Cardiac muscle cell (in vitro differentiated cells and primary cell): ENCODE measurements around the gene GMPPB. TPM values are rescaled to one million over a fixed set of nuclear protein-coding genes. Genes with fewer than 3 reads are reported as not detected.

ENCODE experiments used
- DNase-seq, 2 donors: peaks; one replicate each; pipeline versions ENCODE4 v3.0.0 to v3.0.0-alpha.2; 2010 to 2017; ENCODE audit warnings: low read depth in 1 of 2, low spot score in 1 of 2
- H3K27ac ChIP-seq: fragments of 200-600 bp; sonication (generic); 2 replicates; pipeline ENCODE4 v1.5.1; 2016
- H3K27me3 ChIP-seq: fragments of 200-600 bp; sonication (generic); 2 replicates; pipeline ENCODE4 v1.6.0; 2016; ENCODE audit warnings: control low read depth
- H3K36me3 ChIP-seq: fragments of 200-600 bp; sonication (generic); 2 replicates; pipeline ENCODE4 v1.5.1; 2016; ENCODE audit warnings: control low read depth
- H3K4me1 ChIP-seq: fragments of 200-600 bp; sonication (generic); 2 replicates; pipeline ENCODE4 v1.8.1; 2017; ENCODE audit warnings: low read depth, mild to moderate bottlenecking, mixed run types
- H3K4me3 ChIP-seq: fragments of 200-600 bp; sonication (generic); 2 replicates; pipeline ENCODE4 v1.5.1; 2016; ENCODE audit warnings: mild to moderate bottlenecking
- H3K9me3 ChIP-seq: fragments of 200-600 bp; sonication (generic); 2 replicates; pipeline ENCODE4 v1.5.1; 2017; ENCODE audit warnings: low read depth, mild to moderate bottlenecking, control low read depth
- CTCF ChIP-seq: IDR thresholded peaks from 2 replicates; pipeline ENCODE4 v1.5.1; 2012; ENCODE audit warnings: low read depth, mild to moderate bottlenecking, low read length
- polyA plus RNA-seq: library from polyadenylated mRNA; unstranded; fragments of >200 nt; fragmentation: Nextera tagmentation; extraction: Ambion mirVana; gene quantifications from 2 replicates; pipeline ENCODE4 v1.2.1, GENCODE V29; 2016
- total RNA-seq: library from RNA; depleted of rRNA; stranded (reverse); fragments of >200 nt; gene quantifications from 2 replicates; pipeline ENCODE4 v1.2.3, GENCODE V29; 2016

The GMPPB gene
- total RNA-seq (27.6 and 41.3 TPM in 2 replicates), polyA plus RNA-seq (23.9 and 29.3 TPM in 2 replicates)

- DNase-seq = peak; percentile 98
- Histone ChIP-seq H3K4me1 (no peaks in the 10 kb centered on the region), H3K4me3 (peak within 1 kb of the TSS; percentile 59), H3K9me3 (no peaks in the 10 kb centered on the region), H3K27me3 (no peaks in the 10 kb centered on the region), H3K27ac (peak within 1 kb of the TSS; percentile 80), H3K36me3 (peaks cover 16% of the 10 kb centered on the region)
- no peak for TF ChIP-seq CTCF
Observed at GRCh38 chr3:49723628-49724551, at the start of gene GMPPB. Gene GMPPB, minus strand, starts transcription at chr3:49723951. Its CDS starts 225 bp downstream, at chr3:49723726.

- no peak for DNase-seq
- Histone ChIP-seq H3K4me1 (no peaks in the 10 kb centered on the region), H3K27ac (no peak overlapping the region), H3K4me3 (no peak overlapping the region), H3K36me3 (peaks cover 9% of the 10 kb centered on the region), H3K9me3 (no peaks in the 10 kb centered on the region), H3K27me3 (no peaks in the 10 kb centered on the region)
- TF ChIP-seq CTCF = no peak
Observed at GRCh38 chr3:49772703-49773102, 49.0 kb upstream of the GMPPB start.

- H3K36me3 ChIP-seq = peaks cover 9% of the 10 kb centered on the region
Observed at GRCh38 chr3:49771340-49771938, 47.7 kb upstream of the GMPPB start.

GRCh38 chr3:49769926-49770325 is 46.2 kb upstream of the GMPPB start:
- no peak overlapping the region for H3K27ac ChIP-seq
- TF ChIP-seq CTCF = no peak
- H3K9me3 ChIP-seq = no peaks in the 10 kb centered on the region
- peaks cover 9% of the 10 kb centered on the region for H3K36me3 ChIP-seq
- DNase-seq = no peak
- H3K27me3 ChIP-seq = no peaks in the 10 kb centered on the region
- no peak overlapping the region for H3K4me3 ChIP-seq
- no peaks in the 10 kb centered on the region for H3K4me1 ChIP-seq

More at GRCh38 chr3:49771340-49771938, 47.7 kb upstream of the GMPPB start:
- Histone ChIP-seq H3K4me1 (no peaks in the 10 kb centered on the region), H3K9me3 (no peaks in the 10 kb centered on the region), H3K4me3 (no peak overlapping the region), H3K27ac (no peak overlapping the region), H3K27me3 (no peaks in the 10 kb centered on the region)
- no peak for TF ChIP-seq CTCF
- DNase-seq = no peak

- no peak for DNase-seq
- Histone ChIP-seq H3K9me3 (no peaks in the 10 kb centered on the region), H3K4me1 (no peaks in the 10 kb centered on the region), H3K36me3 (peaks cover 9% of the 10 kb centered on the region), H3K27ac (no peak overlapping the region), H3K4me3 (no peak overlapping the region), H3K27me3 (no peaks in the 10 kb centered on the region)
- no peak for TF ChIP-seq CTCF
Observed at GRCh38 chr3:49769286-49769915, 45.6 kb upstream of the GMPPB start.
